ENCODE results near the gene ASPSCR1. TPM values are rescaled to one million over a fixed set of nuclear protein-coding genes. Genes with fewer than 3 reads are reported as not detected.

ASPSCR1 gene
- total RNA-seq, 1 experiment from 2014 or later = 54.9 TPM

DNA sequence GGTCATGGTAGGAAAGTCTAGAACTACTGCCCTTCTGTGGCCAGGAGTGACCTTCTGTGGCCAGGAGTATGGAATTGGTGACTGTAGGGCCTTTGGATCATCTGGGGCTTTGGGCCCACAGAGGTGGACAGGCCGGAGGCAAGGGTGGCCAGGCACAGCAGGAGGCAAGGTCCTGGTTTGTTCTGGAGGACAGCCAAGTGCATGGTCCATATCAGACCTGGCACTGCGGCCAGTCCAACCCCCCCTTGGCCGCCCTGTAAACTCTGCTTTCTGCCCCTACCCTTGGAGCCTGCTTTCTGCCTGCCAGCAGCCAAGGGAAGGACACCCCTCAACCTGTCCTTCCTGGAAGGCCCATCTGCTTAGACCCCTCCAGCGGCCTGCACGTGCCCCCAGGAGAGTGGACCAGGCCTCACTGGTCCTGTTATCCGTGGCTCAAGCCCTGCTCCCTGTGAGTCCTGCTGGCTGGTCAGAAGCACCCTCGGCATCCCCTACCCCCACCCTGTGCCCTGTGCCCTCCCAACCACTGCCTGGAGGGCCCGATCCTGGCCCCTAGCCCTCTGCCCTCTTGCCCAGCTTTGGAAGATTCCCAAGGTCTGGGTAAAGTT is 62.4 kb downstream of the ASPSCR1 start:
- TF ChIP-seq, protein P1, sequence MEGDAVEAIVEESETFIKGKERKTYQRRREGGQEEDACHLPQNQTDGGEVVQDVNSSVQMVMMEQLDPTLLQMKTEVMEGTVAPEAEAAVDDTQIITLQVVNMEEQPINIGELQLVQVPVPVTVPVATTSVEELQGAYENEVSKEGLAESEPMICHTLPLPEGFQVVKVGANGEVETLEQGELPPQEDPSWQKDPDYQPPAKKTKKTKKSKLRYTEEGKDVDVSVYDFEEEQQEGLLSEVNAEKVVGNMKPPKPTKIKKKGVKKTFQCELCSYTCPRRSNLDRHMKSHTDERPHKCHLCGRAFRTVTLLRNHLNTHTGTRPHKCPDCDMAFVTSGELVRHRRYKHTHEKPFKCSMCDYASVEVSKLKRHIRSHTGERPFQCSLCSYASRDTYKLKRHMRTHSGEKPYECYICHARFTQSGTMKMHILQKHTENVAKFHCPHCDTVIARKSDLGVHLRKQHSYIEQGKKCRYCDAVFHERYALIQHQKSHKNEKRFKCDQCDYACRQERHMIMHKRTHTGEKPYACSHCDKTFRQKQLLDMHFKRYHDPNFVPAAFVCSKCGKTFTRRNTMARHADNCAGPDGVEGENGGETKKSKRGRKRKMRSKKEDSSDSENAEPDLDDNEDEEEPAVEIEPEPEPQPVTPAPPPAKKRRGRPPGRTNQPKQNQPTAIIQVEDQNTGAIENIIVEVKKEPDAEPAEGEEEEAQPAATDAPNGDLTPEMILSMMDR (conservative IDR thresholded peaks at IDR 0.05) = no peak
- no peak for TF ChIP-seq EZH2 (IDR thresholded peaks at IDR 0.05; ENCODE audit: low read depth)
- Histone ChIP-seq H3K27ac (no peak overlapping the region), H3F3A (ENCODE audit: insufficient read depth, low read depth) (peaks cover 4% of the 10 kb centered on the region; the same call in 1 of the 2 replicates), H3K4me3 (no peak overlapping the region), H2AFZ (no peak overlapping the region), H4K20me1 (ENCODE audit: insufficient read depth) (no peaks in the 10 kb centered on the region), H3K9me3 (ENCODE audit: insufficient read depth, low read depth) (no peaks in the 10 kb centered on the region), H3K79me2 (ENCODE audit: low read depth) (no peaks in the 10 kb centered on the region), H3K4me2 (no peak overlapping the region), H3K36me3 (ENCODE audit: low read depth) (no peaks in the 10 kb centered on the region), H3K4me1 (replicated peaks; ENCODE audit: insufficient read depth) (0 out of 2 replicates have a peak, but pooled peaks cover 6% of the 10 kb centered on the region), H3K9me2 (ENCODE audit: insufficient read depth) (no peaks in the 10 kb centered on the region), H3K27me3 (ENCODE audit: insufficient read depth, low read depth) (no peaks in the 10 kb centered on the region)
- POLR2A ChIA-PET (ENCODE audit: unreplicated experiment) = no interaction called here
- DNase-seq = no peak
- intact Hi-C loops (cut with micrococcal nuclease; ENCODE audit: unreplicated experiment) = loop anchor here (5.0 to 10.0 kb wide), 2 partner anchors 58 to 205 kb away; partner anchors contain the start of gene FASN
- BruUV-seq (replicated peaks) = no TSS peak
- CTCF ChIA-PET = no interaction called here

DNA sequence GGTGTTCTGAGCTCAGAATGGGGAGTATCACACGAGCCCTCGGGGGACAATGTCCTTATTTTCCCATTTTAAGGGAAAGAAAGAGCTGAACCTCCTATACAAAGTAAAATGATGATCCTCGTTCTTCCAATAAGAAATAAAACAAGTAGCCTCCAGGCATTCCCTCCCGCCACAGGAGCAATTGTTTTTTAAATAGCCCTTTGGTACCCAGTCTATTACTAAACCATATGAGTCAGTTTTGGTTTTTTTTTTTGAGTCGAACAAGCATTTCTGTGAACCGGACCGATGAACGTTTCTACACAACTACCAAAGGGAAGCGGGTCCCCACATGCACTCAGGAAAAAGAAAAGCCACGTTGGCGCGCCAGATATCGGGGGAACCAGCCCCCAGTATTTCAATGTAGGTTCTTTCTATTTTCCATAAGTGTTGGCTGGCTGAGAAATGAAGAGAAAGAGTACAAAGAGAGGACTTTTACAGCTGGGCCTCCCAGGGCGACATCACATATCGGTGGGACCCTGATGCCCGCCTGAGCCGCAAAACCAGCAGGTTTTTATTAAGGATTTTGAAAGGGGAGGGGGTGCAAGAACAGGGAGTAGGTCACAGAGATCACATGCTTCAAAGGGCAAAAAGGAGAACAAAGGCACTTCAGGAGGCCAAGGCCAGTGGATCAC is 63.9 kb downstream of the ASPSCR1 start:
- Histone ChIP-seq H3K9me2 (ENCODE audit: insufficient read depth) (no peaks in the 10 kb centered on the region), H3K27me3 (ENCODE audit: insufficient read depth, low read depth) (no peaks in the 10 kb centered on the region), H3K79me2 (ENCODE audit: low read depth) (no peaks in the 10 kb centered on the region), H3K4me1 (replicated peaks; ENCODE audit: insufficient read depth) (0 out of 2 replicates have a peak, but pooled peaks cover 5% of the 10 kb centered on the region), H3K4me3 (no peak overlapping the region), H3K27ac (no peak overlapping the region), H2AFZ (no peak overlapping the region), H3K9me3 (ENCODE audit: insufficient read depth, low read depth) (no peaks in the 10 kb centered on the region), H3K36me3 (ENCODE audit: low read depth) (no peaks in the 10 kb centered on the region), H3K4me2 (no peak overlapping the region), H4K20me1 (ENCODE audit: insufficient read depth) (no peaks in the 10 kb centered on the region), H3F3A (ENCODE audit: insufficient read depth, low read depth) (peaks cover 4% of the 10 kb centered on the region; the same call in 1 of the 2 replicates)
- POLR2A ChIA-PET (ENCODE audit: unreplicated experiment) = no interaction called here
- intact Hi-C loops (cut with micrococcal nuclease; ENCODE audit: unreplicated experiment) = no loop called here
- no peak for DNase-seq
- CTCF ChIA-PET = interaction anchor here (0.6 kb wide), 1 partner anchor 62 kb away, joined by 4 read pairs; no protein-coding TSS in a partner anchor
- no TSS peak for BruUV-seq (replicated peaks)
- TF ChIP-seq EZH2 (IDR thresholded peaks at IDR 0.05; ENCODE audit: low read depth) = no peak
- TF ChIP-seq, protein P1 (conservative IDR thresholded peaks at IDR 0.05) = no peak

DNA sequence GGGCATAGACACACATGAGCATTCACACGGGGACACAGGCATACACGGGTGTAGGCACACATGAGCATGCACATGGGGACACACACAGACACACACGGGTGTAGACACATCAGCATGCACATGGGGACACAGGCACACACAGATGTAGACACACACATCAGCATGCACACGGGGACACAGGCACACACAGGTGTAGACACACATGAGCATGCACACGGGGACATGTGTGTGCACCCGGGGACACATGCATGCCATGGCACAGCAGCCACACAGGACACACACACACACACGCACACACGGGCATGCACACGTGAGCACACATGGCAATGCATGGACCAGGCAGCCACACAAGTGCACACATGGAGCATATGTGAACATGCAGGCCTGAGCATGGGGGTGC is 65.2 kb downstream of the ASPSCR1 start:
- no peak for DNase-seq
- BruUV-seq (replicated peaks) = no TSS peak
- Histone ChIP-seq H3K4me2 (no peak overlapping the region), H3K9me2 (ENCODE audit: insufficient read depth) (no peaks in the 10 kb centered on the region), H3K4me1 (replicated peaks; ENCODE audit: insufficient read depth) (no peaks in the 10 kb centered on the region), H3K9me3 (ENCODE audit: insufficient read depth, low read depth) (no peaks in the 10 kb centered on the region), H4K20me1 (ENCODE audit: insufficient read depth) (no peaks in the 10 kb centered on the region), H3K27ac (no peak overlapping the region), H3K27me3 (ENCODE audit: insufficient read depth, low read depth) (no peaks in the 10 kb centered on the region), H3K36me3 (ENCODE audit: low read depth) (no peaks in the 10 kb centered on the region), H3K4me3 (no peak overlapping the region), H2AFZ (no peak overlapping the region), H3K79me2 (ENCODE audit: low read depth) (no peaks in the 10 kb centered on the region), H3F3A (ENCODE audit: insufficient read depth, low read depth) (peaks cover 4% of the 10 kb centered on the region; the same call in 1 of the 2 replicates)
- intact Hi-C loops (cut with micrococcal nuclease; ENCODE audit: unreplicated experiment) = no loop called here
- no peak for TF ChIP-seq EZH2 (IDR thresholded peaks at IDR 0.05; ENCODE audit: low read depth)
- TF ChIP-seq, protein P1 (conservative IDR thresholded peaks at IDR 0.05) = no peak
- CTCF ChIA-PET = no interaction called here
- POLR2A ChIA-PET (ENCODE audit: unreplicated experiment) = no interaction called here
